ENCODE data around the gene GADD45B.

DNA sequence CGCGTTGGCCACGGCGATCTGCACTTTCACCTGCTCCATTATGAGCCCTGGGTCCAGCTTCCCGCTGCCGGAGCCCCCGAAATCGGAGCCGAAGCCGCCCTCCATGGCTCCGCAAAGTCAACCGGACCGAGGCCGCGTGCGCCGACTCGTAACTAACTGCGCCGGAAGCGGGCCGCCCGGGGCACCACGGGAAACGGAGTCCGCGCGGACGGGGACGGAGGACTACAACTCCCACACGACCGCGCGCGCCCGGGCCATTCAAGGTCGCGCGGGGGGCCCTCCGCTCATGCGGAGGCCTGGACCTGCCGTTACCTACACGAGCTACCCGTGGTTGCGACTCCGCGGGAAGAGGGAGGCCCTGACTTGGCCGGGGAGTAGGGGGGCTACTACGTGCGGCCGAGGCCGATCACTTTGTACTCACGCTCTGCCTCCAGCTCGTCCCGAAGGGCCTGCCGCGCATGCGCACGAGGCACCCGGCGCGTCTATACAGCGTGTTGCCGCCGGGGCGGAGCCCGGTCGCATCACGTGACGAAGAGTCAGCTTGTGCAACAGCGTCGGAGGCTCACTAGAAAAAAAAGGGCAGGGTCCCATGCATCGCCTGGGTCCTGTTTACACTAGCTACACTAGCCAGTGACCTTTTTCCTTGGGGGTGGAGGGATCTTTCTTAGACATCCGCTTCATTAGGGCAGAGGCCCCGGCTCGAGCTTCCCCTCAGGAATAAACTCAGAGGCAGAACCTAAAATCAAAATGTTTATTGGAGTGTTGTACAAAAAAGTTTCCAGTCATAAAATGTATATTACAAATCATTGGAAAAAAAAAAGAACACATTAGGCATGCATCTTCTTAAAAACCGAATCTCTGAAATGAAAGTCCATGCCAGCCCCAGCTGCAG lies 48.3 kb upstream of the GADD45B start, which contains the start of gene TIMM13:
- peak; percentile 67 to 76 for TF ChIP-seq POLR2A (IDR thresholded peaks at IDR 0.05)
- TF ChIP-seq, protein P1, sequence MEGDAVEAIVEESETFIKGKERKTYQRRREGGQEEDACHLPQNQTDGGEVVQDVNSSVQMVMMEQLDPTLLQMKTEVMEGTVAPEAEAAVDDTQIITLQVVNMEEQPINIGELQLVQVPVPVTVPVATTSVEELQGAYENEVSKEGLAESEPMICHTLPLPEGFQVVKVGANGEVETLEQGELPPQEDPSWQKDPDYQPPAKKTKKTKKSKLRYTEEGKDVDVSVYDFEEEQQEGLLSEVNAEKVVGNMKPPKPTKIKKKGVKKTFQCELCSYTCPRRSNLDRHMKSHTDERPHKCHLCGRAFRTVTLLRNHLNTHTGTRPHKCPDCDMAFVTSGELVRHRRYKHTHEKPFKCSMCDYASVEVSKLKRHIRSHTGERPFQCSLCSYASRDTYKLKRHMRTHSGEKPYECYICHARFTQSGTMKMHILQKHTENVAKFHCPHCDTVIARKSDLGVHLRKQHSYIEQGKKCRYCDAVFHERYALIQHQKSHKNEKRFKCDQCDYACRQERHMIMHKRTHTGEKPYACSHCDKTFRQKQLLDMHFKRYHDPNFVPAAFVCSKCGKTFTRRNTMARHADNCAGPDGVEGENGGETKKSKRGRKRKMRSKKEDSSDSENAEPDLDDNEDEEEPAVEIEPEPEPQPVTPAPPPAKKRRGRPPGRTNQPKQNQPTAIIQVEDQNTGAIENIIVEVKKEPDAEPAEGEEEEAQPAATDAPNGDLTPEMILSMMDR (IDR thresholded peaks at IDR 0.05), result peak in 3 of 6 experiments; percentile 4 to 9 (median 5)

Measured in Peyer's patch (tissue), 4 donors.